NT2/D1 (cell line): ENCODE measurements around the gene OR1S2.

Experiments used
- SUZ12 ChIP-seq: IDR thresholded peaks from 2 replicates; pipeline ENCODE4 v1.6.1; 2011; ENCODE audit not compliant: insufficient read length, insufficient read depth; ENCODE audit errors: extremely low read depth
- YY1 ChIP-seq: IDR thresholded peaks from 2 replicates; pipeline ENCODE4 v1.6.1; 2011; ENCODE audit not compliant: insufficient read length, insufficient read depth
- ZNF274 ChIP-seq: IDR thresholded peaks from 2 replicates; pipeline ENCODE4 v1.6.1; 2011; ENCODE audit warnings: mild to moderate bottlenecking, low read depth, low read length

DNA sequence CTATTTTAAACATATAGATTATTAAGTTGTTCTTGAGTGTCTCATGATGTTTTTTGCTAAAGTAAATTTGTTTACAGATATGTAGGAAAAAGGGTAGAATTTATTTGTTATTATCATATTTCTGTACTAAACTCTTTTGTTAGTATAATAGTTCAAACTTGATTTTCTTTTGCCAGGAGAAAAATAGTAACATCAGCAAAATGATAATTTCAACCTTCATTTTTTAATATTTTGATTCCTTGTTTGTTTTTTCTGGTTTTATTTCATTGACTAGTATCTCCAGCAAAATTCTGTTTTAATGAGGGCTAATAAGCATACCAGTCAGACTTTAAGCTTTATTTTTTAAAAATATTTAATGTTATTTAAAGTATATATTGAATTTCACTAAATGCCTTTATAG is 12.5 kb upstream of the OR1S2 start:
- TF ChIP-seq ZNF274 = no peak
- no peak for TF ChIP-seq YY1
- TF ChIP-seq SUZ12 = no peak
